Neural crest cell (in vitro differentiated cells): ENCODE results near the gene PARVA. TPM values are rescaled to one million over a fixed set of nuclear protein-coding genes. Genes with fewer than 3 reads are reported as not detected.
A peak's percentile ranks its signal among the peaks of the same experiment; 100 is the strongest.

Source experiments
- DNase-seq: peaks from one replicate; pipeline ENCODE4 v3.0.0; 2021; ENCODE audit warnings: low read depth, mixed read lengths, low spot score
- H3K27ac Mint-ChIP-seq: one replicate; pipeline ENCODE4 v1.8.0; 2021; ENCODE audit warnings: mild to moderate bottlenecking, mixed read lengths; ENCODE audit not compliant: unreplicated experiment
- H3K27me3 Mint-ChIP-seq: 2 replicates; pipeline ENCODE4 v1.8.0; 2021; ENCODE audit warnings: low read depth, mild to moderate bottlenecking, mixed read lengths
- H3K36me3 Mint-ChIP-seq: 2 replicates; pipeline ENCODE4 v1.8.0; 2021; ENCODE audit warnings: low read depth, mild to moderate bottlenecking, mixed read lengths
- H3K4me1 Mint-ChIP-seq: 2 replicates; pipeline ENCODE4 v1.8.0; 2021; ENCODE audit warnings: mixed read lengths
- H3K4me3 Mint-ChIP-seq: one replicate; pipeline ENCODE4 v1.8.0; 2021; ENCODE audit warnings: mild to moderate bottlenecking, mixed read lengths
- H3K9me3 Mint-ChIP-seq: 2 replicates; pipeline ENCODE4 v1.8.0; 2021; ENCODE audit warnings: mixed read lengths
- CTCF ChIP-seq: fragments of 200-600 bp; sonication (generic); conservative IDR thresholded peaks from 2 replicates; pipeline ENCODE4 v1.5.0; 2021; ENCODE audit warnings: antibody characterized with exemption, mild to moderate bottlenecking
- total RNA-seq: library from RNA; stranded (reverse); gene quantifications from 2 replicates; pipeline ENCODE4 v1.2.1, GENCODE V29; 2021

Gene PARVA
- total RNA-seq, 1 donor from 2014 or later = 36.2 TPM

- H3K27ac Mint-ChIP-seq = no peak overlapping the region
- no peaks in the 10 kb centered on the region for H3K36me3 Mint-ChIP-seq
- no peak for DNase-seq
- no peak overlapping the region for H3K4me3 Mint-ChIP-seq
- H3K4me1 Mint-ChIP-seq = no peaks in the 10 kb centered on the region
- H3K9me3 Mint-ChIP-seq = no peaks in the 10 kb centered on the region
- TF ChIP-seq CTCF = no peak
- H3K27me3 Mint-ChIP-seq = no peaks in the 10 kb centered on the region
Observed at GRCh38 chr11:12531020-12531419, 153.6 kb downstream of the PARVA start.

- Mint-ChIP-seq H3K9me3 (no peaks in the 10 kb centered on the region), H3K4me1 (no peaks in the 10 kb centered on the region), H3K27me3 (no peaks in the 10 kb centered on the region), H3K27ac (no peak overlapping the region), H3K36me3 (no peaks in the 10 kb centered on the region), H3K4me3 (no peak overlapping the region)
- DNase-seq = no peak
- TF ChIP-seq CTCF = no peak
Observed at GRCh38 chr11:12531681-12532080, 154.3 kb downstream of the PARVA start.

GRCh38 chr11:12532580-12532979 lies 155.2 kb downstream of the PARVA start:
- TF ChIP-seq CTCF = no peak
- Mint-ChIP-seq H3K27ac (no peak overlapping the region), H3K4me1 (no peaks in the 10 kb centered on the region), H3K27me3 (no peaks in the 10 kb centered on the region), H3K9me3 (no peaks in the 10 kb centered on the region), H3K4me3 (no peak overlapping the region), H3K36me3 (no peaks in the 10 kb centered on the region)
- no peak for DNase-seq

GRCh38 chr11:12534549-12534948 lies 157.2 kb downstream of the PARVA start:
- H3K9me3 Mint-ChIP-seq = no peaks in the 10 kb centered on the region
- H3K27ac Mint-ChIP-seq = no peak overlapping the region
- H3K27me3 Mint-ChIP-seq = no peaks in the 10 kb centered on the region
- TF ChIP-seq CTCF = no peak
- no peak for DNase-seq
- H3K4me1 Mint-ChIP-seq = no peaks in the 10 kb centered on the region
- no peak overlapping the region for H3K4me3 Mint-ChIP-seq
- no peaks in the 10 kb centered on the region for H3K36me3 Mint-ChIP-seq

- H3K27ac Mint-ChIP-seq = no peak overlapping the region
- H3K4me1 Mint-ChIP-seq = no peaks in the 10 kb centered on the region
- no peak for TF ChIP-seq CTCF
- no peak overlapping the region for H3K4me3 Mint-ChIP-seq
- H3K9me3 Mint-ChIP-seq = no peaks in the 10 kb centered on the region
- DNase-seq = no peak
- H3K36me3 Mint-ChIP-seq = no peaks in the 10 kb centered on the region
- no peaks in the 10 kb centered on the region for H3K27me3 Mint-ChIP-seq
Observed at GRCh38 chr11:12535321-12535720, 157.9 kb downstream of the PARVA start.

- H3K9me3 Mint-ChIP-seq = no peaks in the 10 kb centered on the region
- no peaks in the 10 kb centered on the region for H3K27me3 Mint-ChIP-seq
- H3K4me1 Mint-ChIP-seq = no peaks in the 10 kb centered on the region
- no peaks in the 10 kb centered on the region for H3K36me3 Mint-ChIP-seq
- H3K4me3 Mint-ChIP-seq = no peak overlapping the region
- H3K27ac Mint-ChIP-seq = peak overlapping the region; percentile 9
- DNase-seq = no peak
- TF ChIP-seq CTCF = no peak
Observed at GRCh38 chr11:12536566-12536965, 159.2 kb downstream of the PARVA start.
